GM21825 (cell line): ENCODE data around the gene MICAL3.
"Not testable (repeated sequence)": the region's sequence is repeated elsewhere in the genome, so short reads cannot be mapped to it uniquely, and the experiment has no call there.

Source experiments
- ATAC-seq: cut with Tn5 transposase; IDR thresholded peaks from one replicate; pipeline ENCODE4 v1.9.1; 2021; ENCODE audit warnings: mild to moderate bottlenecking, moderate library complexity; ENCODE audit not compliant: unreplicated experiment

The MICAL3 gene

DNA sequence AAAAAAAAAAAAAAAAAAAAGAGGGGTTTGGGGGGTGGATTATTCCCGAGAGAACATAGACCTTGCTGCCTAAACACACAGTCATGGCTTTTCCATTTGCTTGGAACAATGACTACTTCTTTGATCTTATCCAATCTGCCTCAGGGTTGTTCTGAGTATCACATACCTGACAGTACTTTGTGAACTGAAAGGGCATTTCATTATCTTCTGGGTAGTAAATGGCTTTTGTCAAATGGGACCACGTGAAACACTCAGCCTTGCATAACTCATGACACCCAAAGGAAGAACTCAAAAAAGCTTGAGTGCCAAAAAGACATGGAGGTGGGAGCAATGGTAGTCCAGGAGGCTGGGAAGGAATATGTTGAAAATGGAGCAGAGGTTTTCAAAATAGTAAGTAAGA is 126.9 kb downstream of the MICAL3 start:
- ATAC-seq = no peak

GRCh38 chr22:17896586-17896985 is 127.8 kb downstream of the MICAL3 start:
- no peak for ATAC-seq

DNA sequence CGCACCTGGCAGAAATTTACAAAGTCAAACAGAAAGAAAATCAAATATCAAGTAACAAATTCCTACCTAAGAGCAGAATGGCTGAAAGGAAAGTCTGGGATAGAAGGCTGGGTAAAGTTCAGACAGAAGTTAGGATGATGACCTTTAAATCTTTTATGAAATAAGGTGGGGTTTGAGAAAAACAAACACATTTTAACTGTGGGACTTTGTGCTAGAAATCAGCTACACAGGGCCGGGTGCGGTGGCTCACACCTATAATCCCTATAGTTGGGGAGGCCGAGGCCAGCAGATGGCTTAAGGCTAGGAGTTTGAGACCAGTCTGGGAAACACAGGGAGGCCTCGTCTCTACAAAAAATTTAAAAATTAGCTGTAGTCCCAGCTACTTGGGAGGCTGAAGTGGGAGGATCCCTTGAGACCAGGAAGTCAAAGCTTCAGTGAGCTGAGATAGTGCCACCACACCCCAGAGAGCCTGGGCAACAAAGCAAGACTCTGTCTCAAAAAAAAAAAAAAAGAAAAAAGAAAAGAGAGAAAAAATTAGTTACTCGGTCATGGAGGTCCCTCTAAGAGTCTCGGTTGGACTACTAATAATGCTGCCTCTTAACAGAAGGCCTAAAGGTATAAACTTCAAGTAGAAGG is 130.3 kb downstream of the MICAL3 start:
- ATAC-seq = no peak

DNA sequence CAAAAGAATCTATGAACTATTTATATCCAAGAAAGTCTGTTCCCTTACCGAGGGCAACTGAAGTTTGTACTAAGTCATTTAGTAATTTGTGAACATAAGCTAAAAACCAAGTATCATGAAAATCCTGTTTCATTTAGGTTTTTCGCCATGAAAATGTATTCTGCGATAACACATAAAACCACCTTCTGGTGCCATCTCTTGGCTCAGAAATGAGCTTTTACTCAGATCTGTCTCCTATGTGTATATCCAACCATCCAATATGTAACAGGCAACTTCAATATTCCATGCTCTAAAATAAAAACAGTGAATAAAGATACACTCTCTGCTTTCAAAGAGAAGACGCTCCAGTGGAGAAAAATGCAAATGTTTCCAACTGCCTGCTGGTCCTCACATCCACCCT is 132.0 kb downstream of the MICAL3 start:
- ATAC-seq = no peak

DNA sequence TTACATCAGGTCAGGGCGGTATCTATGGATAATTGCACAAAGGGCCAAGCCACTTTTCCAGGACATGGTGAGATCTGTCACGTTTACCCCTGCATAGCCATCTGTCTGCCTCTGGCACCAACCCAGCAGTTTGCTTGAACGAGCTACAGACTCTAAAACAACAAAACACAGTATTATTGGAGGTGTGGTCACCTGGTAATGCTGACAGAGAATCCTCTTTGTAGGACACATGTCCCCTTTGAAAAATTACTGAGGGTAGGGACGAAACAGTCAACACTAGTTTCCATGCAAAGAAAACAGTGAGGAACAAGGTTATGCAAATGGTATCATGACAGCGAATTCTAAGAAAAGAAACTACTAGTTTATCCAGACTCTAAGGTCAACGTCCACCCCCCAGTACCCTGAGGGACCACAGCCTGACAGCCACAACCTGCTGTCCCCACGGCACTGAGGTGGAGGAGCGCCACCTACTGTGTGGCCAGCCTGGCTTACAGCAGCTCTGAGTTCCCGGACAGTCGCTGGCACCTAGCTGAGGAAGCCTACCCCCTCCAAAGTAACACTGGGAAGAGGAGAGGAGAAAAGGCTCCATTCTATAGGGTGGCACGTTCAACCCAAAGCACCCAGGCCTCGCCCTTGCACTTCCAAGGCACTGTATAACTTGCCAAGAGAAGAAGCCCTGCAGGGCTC is 132.7 kb downstream of the MICAL3 start:
- ATAC-seq = no peak

DNA sequence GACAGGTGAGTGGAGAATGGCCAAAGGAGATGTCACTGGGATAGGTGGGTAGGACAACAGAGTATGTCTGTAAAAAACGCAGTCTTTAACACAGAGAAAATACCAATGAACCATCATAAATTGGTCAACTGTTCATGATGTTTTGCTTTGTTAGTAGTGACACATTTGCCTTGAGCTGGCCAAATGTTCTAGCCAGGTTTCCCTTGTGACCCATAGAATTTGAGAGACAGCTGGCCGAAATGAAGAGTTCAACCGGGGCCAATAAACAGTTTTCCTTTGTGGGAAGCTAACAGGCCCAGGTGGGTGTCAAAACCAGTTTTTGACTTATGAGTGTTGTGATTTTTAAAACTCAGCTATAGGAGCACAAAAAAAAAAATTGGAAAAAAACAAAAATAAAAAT is 133.5 kb downstream of the MICAL3 start:
- ATAC-seq = no peak

- ATAC-seq = no peak
Observed at GRCh38 chr22:17890245-17890671, 134.1 kb downstream of the MICAL3 start.

DNA sequence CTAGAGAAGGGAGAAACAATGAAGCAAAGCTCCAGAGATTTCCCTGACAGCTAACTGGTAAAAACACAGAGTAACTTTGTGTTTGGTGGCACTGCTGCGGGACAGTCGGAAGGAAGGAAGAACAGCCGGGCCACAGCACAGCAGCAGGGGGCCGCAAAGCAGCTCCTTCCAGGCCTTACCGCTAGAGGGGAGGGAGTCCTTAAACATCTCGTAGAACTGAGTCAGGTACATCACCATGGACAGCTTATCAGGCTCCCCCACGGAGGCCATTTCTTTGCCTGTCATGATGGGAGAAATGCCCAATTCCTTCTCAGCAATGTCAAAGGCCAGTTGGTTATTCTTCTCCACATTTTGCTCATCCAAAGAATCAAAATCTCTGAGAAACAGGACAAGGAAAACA is 135.5 kb downstream of the MICAL3 start:
- ATAC-seq = no peak

DNA sequence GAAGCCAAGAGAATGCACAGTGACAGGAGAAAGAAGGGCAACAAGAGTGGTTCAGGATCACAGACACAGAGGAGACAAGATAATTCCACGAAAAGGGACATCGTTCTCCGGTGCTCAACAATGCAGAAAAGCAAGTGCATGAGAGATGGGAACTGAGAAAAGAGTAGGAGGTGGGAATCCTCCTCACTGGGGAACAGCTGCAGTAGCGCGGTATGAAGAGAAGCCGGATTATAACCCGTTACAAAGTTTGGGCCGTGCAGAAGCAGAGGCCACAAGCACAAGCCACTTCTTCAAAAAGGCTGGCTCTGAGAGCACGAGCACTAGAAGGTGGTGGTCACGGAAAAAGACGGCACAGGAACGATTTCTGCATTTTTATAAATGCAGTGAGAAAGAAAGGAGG is 135.9 kb downstream of the MICAL3 start:
- no peak for ATAC-seq

DNA sequence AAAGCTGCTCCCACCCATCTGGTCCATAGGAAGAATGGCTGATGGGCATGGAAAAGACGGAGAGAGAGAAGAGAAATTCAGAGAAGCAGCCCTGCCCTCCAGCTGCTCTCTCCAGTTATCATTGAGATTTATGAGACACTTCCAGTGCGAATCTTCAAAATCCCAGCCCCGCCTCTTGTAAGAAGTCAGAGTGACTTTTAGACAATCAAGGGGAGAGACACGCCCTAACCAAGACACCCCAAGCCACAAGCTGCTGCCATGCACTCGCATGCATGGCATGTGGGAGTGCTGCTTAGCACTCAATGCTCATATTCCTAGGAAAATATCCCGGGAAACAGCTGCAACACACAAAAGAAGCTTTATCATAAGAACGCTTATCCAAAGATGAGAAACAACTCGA is 139.5 kb downstream of the MICAL3 start:
- ATAC-seq = no peak

- ATAC-seq = no peak
Observed at GRCh38 chr22:17884084-17884483, 140.3 kb downstream of the MICAL3 start.

DNA sequence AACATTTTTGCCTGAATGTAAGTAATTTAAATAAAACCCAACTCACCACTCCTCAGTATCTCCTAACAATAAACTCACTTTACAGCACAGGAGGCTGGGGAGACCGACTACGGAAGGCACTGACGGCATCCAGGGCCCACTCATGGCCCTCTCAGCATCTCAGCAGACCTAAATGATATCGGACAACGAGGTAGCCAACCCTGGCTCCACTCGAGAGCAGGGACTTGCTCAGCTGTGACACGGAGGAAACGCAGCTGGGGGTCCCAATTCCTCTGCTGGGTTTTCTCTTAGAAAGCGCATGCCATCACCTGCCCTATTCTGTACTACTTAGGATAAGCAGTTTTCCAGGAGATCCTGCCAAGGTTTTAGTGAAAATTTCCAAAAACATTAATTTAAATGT is 141.0 kb downstream of the MICAL3 start:
- no peak for ATAC-seq

DNA sequence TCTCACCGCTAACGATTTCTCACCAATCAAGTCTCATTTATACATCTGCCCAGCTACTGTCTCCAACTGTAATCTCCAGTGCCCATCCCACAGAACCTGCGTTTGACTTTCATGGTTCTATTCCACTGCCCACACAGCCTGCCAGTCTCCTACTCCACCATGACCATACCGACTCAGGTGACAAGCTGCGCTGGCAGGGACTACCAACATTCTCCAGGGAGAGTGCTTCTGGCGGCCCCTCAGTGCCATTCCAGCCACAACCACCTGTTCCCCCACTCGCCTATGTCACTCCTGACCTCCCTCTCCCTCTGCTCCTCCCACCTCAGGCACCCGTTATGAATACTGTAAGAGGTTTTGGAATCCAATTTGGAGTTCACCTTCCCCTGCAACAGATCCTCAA is 141.6 kb downstream of the MICAL3 start:
- ATAC-seq = no peak

DNA sequence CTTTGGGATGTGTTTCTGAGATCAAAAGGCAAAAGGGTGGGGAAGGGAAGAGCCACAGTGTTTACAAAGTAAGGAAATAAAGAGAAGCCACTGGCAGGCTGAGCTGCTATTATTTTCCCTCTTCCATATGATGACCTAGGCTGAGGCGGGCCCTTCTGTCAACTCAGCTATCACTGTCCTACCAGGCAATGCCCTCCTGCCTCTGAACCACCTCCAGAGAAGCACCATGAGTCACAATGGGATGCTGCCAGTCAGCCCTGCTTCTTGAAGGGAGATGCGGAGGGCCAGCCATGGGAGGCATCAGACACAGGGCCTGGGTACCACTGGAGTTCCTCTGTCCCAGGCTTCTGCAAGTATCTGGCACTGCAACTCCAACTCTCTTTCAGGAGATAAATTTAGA is 142.2 kb downstream of the MICAL3 start:
- ATAC-seq = no peak

- ATAC-seq = no peak
Observed at GRCh38 chr22:17881366-17881765, 143.0 kb downstream of the MICAL3 start.

DNA sequence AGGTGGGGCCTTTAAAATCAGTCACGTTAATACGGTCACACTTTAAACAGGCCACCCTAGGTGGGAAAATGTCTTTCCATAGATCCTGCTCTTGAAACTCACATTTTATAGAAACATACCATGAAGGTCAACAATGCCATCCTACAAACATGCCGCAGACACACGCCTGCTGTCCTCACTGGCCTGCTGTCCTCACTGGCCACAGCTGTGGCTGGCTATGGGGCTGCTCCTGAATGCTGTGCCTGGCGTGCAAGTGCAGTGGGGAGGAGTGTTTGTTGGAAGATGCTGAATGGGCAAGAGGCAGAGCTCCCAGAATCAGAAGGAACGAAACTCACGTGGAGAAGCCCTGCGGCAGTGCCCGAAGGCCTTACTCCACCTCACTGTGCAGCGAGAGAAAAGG is 143.9 kb downstream of the MICAL3 start:
- ATAC-seq = no peak

DNA sequence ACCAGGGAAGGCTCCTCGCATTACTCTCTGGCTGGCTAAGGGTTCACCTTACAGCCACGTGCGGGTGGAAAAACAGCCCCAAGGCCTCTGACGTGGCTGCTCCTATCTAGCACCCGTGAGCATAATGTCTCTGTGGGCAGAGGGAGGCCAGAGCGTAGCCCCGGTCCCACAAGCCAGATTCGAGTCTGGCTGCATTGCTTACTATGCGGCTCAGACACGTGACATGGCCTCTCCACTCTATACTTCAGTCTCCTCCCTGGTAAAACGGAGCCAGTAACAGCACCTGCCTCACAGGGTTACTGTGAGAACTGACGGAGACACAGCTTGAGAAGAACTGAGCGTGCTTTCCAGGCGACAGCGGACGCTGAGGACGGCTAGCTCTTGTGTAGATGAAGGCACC is 144.3 kb downstream of the MICAL3 start:
- no peak for ATAC-seq

DNA sequence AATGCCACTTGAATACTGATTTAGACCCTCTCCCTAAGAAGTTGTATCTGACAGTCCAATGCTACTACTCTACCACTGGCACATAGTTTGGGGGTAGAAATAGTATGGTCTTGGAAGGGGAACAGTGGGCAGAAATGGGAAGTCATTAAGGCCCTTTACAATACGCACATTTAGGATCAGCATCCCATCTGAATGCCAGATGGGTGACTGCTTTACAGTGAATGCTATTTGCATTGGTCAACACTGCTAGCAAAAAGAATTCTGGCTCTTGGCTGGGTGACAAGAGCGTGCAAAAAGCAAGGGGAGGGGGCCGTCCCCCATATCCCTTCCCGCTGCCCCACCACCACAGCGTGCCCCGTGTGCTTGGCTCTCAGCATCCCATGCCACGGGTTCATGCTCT is 145.4 kb downstream of the MICAL3 start:
- no peak for ATAC-seq

DNA sequence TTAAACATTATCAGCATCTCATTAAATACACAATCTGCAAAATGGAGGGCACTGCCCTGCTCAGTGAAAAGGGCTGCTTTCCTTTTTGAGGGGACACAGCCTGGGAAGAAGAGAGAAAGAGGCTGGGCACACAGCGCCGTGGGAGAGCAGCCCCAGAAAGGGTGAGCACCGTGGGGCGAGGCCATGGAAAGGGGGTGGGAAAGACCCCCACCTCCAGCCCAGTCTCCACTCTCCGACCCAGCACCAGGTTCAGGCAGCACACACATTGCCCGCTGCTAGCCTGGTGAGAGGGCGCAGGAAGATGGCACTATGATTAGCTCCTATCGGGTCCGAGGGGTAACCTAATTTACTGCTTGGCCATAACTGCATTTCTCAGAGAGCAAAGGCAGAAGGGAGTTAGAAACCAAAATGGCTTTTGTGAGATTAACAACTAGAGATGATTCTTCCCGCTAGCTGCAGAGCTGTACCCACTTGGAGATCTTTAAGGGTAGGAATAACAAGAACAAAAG is 146.1 kb downstream of the MICAL3 start:
- ATAC-seq = no peak

GRCh38 chr22:17876878-17877855 is 147.2 kb downstream of the MICAL3 start:
- ATAC-seq = not testable (repeated sequence)

DNA sequence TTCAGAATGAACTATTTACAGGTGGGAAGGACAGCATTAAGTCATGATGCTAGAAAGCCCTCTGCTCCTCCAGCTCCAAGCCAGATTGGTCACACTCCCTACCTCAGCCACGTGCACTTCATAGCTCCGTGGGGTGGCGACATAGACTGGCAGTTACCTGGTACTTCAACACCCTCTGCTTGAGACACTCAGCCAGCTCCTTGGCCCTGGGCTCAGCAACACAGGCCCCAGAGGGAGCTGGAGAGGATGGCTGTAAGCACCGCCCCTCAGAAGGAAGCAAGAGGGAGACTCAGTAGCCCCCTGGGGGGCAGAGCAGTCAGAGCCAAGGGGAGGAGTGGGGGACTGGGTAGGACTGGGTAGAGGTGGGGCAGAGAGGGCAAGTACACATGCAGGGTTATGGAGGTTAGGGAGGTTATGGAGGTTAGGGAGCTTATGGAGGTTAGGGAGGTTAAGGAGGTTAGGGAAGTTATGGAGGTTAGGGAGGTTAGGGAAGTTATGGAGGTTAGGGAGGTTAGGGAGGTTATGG is 148.0 kb downstream of the MICAL3 start:
- ATAC-seq = no peak
